Neuronal stem cell (in vitro differentiated cells): ENCODE data around the gene XPO6.

Source experiments
- DNase-seq: peaks from one replicate; pipeline ENCODE4 v3.0.0-alpha.2; 2013; ENCODE audit warnings: low spot score
- H2AFZ ChIP-seq: one replicate; pipeline ENCODE4 v1.6.1; 2013; ENCODE audit warnings: mild to moderate bottlenecking, low read length, inconsistent platforms
- H2AK5ac ChIP-seq: 2 replicates; pipeline ENCODE4 v1.6.1; 2013; ENCODE audit warnings: low read depth, mild to moderate bottlenecking, inconsistent platforms, low read length, moderate library complexity, mixed read lengths
- H2BK120ac ChIP-seq: 2 replicates; pipeline ENCODE4 v1.6.1; 2013; ENCODE audit warnings: low read depth, mild to moderate bottlenecking, inconsistent platforms, low read length, moderate library complexity, mixed read lengths
- H2BK12ac ChIP-seq: one replicate; pipeline ENCODE4 v1.6.1; 2013; ENCODE audit warnings: low read length, inconsistent platforms
- H2BK15ac ChIP-seq: 2 replicates; pipeline ENCODE4 v1.6.1; 2013; ENCODE audit warnings: mild to moderate bottlenecking, low read length, inconsistent platforms, mixed read lengths
- H2BK5ac ChIP-seq: one replicate; pipeline ENCODE4 v1.6.1; 2013; ENCODE audit warnings: inconsistent platforms, mild to moderate bottlenecking, low read length, moderate library complexity
- H3K14ac ChIP-seq: one replicate; pipeline ENCODE4 v1.6.1; 2013; ENCODE audit warnings: low read length, inconsistent platforms
- H3K18ac ChIP-seq: 2 replicates; pipeline ENCODE4 v1.6.1; 2013; ENCODE audit warnings: low read length, inconsistent platforms
- H3K23ac ChIP-seq: 2 replicates; pipeline ENCODE4 v1.6.1; 2013; ENCODE audit warnings: low read depth, mild to moderate bottlenecking, mixed read lengths, low read length, inconsistent platforms; ENCODE audit not compliant: poor library complexity
- H3K27ac ChIP-seq: replicated peaks from 3 replicates; pipeline ENCODE4 v1.5.1; 2013; ENCODE audit warnings: low read length, inconsistent platforms
- H3K27me3 ChIP-seq, 3 experiments: 2 replicates each; pipeline ENCODE4 v1.6.1; 2013; ENCODE audit warnings: low read length in 3 of 3, mild to moderate bottlenecking in 2 of 3, inconsistent platforms in 1 of 3, low read depth in 1 of 3, mixed read lengths in 1 of 3, moderate library complexity in 1 of 3; ENCODE audit not compliant: control insufficient read depth in 3 of 3, insufficient read depth in 3 of 3
- H3K36me3 ChIP-seq, 2 donors: replicated peaks in 1 of 2; 2 replicates each; pipeline ENCODE4 v1.6.1; 2013; ENCODE audit warnings: low read length in 2 of 2; ENCODE audit not compliant: control insufficient read depth in 2 of 2, insufficient read depth in 2 of 2
- H3K4ac ChIP-seq: 2 replicates; pipeline ENCODE4 v1.6.1; 2013; ENCODE audit warnings: inconsistent platforms, mild to moderate bottlenecking, low read length, moderate library complexity
- H3K4me1 ChIP-seq, 2 donors: 1 replicate in 1 of 2; 2 replicates in 1 of 2; pipeline ENCODE4 v1.6.1; 2013; ENCODE audit warnings: low read length in 2 of 2, low read depth in 1 of 2; ENCODE audit not compliant: control insufficient read depth in 2 of 2, insufficient read depth in 1 of 2
- H3K4me2 ChIP-seq: one replicate; pipeline ENCODE4 v1.6.1; 2013; ENCODE audit warnings: mild to moderate bottlenecking, low read length, inconsistent platforms; ENCODE audit not compliant: insufficient read depth, poor library complexity, severe bottlenecking
- H3K4me3 ChIP-seq, 2 donors: 2 replicates each; pipeline ENCODE4 v1.5.1; 2013; ENCODE audit warnings: low read length in 2 of 2, mild to moderate bottlenecking in 2 of 2, inconsistent platforms in 1 of 2, moderate library complexity in 1 of 2
- H3K79me1 ChIP-seq: one replicate; pipeline ENCODE4 v1.6.1; 2013; ENCODE audit warnings: low read depth, mild to moderate bottlenecking, inconsistent platforms, low read length, moderate library complexity
- H3K9ac ChIP-seq: one replicate; pipeline ENCODE4 v1.6.1; 2013; ENCODE audit warnings: mild to moderate bottlenecking, low read depth, low read length, inconsistent platforms; ENCODE audit not compliant: poor library complexity
- H3K9me3 ChIP-seq, 2 donors: replicated peaks in 1 of 2; 2 replicates each; pipeline versions ENCODE3 to v1.6.1; 2013; ENCODE audit warnings: low read length in 2 of 2, mild to moderate bottlenecking in 2 of 2, inconsistent platforms in 1 of 2, low read depth in 1 of 2, mixed read lengths in 1 of 2, moderate library complexity in 1 of 2; ENCODE audit not compliant: control insufficient read depth in 2 of 2, insufficient read depth in 1 of 2
- H4K8ac ChIP-seq: one replicate; pipeline ENCODE4 v1.6.1; 2013; ENCODE audit warnings: low read depth, mild to moderate bottlenecking, inconsistent platforms, low read length, moderate library complexity
- H4K91ac ChIP-seq: one replicate; pipeline ENCODE4 v1.6.1; 2013; ENCODE audit warnings: low read length, low read depth, mild to moderate bottlenecking, inconsistent platforms; ENCODE audit not compliant: poor library complexity
- WGBS, 2 donors: extraction: QIAGEN DNeasy Blood & Tissue Kit; methylation state at CpG; one replicate each; pipeline ENCODE4 v1.1.7; 2013; ENCODE audit warnings: missing lambda C conversion rate in 2 of 2, mixed read lengths in 1 of 2; ENCODE audit not compliant: insufficient read length in 2 of 2, insufficient replicate concordance in 1 of 2; ENCODE audit errors: extremely low coverage in 2 of 2; 5-methylcytosine and 5-hydroxymethylcytosine counted together

Gene XPO6

DNA sequence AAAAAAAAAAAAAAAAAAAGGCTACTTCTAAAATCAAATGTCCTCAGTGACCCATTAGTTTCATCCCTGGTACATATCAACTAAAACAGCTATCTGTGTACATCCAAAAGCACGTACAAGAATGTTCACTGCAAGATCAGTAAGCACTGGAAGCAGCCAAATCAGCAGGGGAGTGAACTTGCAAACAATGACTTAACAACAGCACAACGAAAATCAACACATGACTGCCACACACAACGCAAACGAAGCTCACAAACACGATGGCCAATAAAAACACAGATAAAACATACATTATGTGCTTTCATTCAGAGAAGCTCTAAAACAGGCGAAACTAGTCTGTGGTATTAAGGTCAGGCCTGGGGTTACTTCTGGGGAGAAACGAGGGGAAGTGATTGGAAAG is 60.6 kb downstream of the XPO6 start:
- H3K23ac ChIP-seq: no peak overlapping the region
- H4K91ac ChIP-seq: no peak overlapping the region
- no peak for DNase-seq
- no peak overlapping the region for H3K14ac ChIP-seq
- no peaks in the 10 kb centered on the region for H3K27me3 ChIP-seq
- no peak overlapping the region for H2BK15ac ChIP-seq
- no CpG with 5 or more reads among the region's 7 CpGs for WGBS, 2 donors
- H3K27ac ChIP-seq: no peak overlapping the region
- no peaks in the 10 kb centered on the region for H3K79me1 ChIP-seq
- peaks cover 0 to 1% of the 10 kb centered on the region in 2 donors for H3K4me1 ChIP-seq
- no peak overlapping the region for H3K4me3 ChIP-seq
- no peak overlapping the region for H3K4ac ChIP-seq
- no peak overlapping the region for H2AFZ ChIP-seq
- no peak overlapping the region for H3K9ac ChIP-seq
- no peak overlapping the region for H2BK5ac ChIP-seq
- H3K36me3 ChIP-seq: peaks cover 25 to 99% of the 10 kb centered on the region in 2 donors
- no peak overlapping the region for H3K4me2 ChIP-seq
- H2BK120ac ChIP-seq: no peak overlapping the region
- H3K9me3 ChIP-seq: no peaks in the 10 kb centered on the region
- H3K18ac ChIP-seq: no peak overlapping the region
- no peak overlapping the region for H2BK12ac ChIP-seq
- H4K8ac ChIP-seq: no peak overlapping the region
- H2AK5ac ChIP-seq: no peak overlapping the region

DNA sequence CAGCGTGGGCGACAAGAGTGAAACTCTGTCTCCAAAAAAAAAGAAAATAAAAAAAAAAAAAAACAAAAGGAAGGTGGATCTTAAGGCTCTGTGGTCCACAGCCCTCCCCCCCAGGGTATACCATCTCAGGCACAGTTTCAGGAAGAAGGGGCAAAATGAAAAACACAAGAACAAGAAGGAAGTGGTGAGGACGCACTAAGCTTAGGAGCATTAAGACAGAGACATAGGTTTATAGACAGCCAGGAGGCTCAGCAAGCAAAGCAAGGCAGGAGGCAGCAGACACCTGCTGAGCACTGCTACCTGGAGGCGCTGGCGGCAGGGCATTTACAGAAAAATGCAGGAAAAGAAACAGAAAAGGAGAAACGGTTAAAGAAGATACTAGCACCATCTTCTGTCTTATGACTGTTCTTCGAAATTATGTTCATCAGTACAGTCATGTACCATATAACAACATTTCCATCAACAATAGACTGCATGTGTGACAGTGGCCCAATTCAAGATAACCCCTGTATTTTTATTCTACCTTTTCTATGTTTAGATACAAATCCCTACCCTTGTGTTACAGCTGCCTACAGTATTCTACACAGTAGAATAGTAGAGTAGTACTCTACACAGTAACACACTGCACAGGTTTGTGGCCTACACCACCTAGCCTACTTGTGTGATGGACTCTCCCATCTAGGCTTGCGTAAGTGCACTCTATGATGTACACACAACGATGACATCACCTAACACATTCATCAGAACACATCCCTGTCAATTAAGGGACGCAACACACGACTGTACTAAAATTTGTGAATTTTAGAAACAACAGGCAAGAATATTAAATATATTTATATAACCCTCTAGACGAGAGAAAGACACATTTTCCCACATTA is 62.5 kb downstream of the XPO6 start:
- H4K8ac ChIP-seq: no peak overlapping the region
- H4K91ac ChIP-seq: no peak overlapping the region
- H2BK5ac ChIP-seq: no peak overlapping the region
- no peak overlapping the region for H3K4me3 ChIP-seq
- no peak overlapping the region for H3K4me2 ChIP-seq
- H3K27me3 ChIP-seq: no peaks in the 10 kb centered on the region
- no peak overlapping the region for H2BK12ac ChIP-seq
- H3K14ac ChIP-seq: no peak overlapping the region
- H3K9ac ChIP-seq: no peak overlapping the region
- H2BK15ac ChIP-seq: no peak overlapping the region
- no peak overlapping the region for H2BK120ac ChIP-seq
- H2AFZ ChIP-seq: no peak overlapping the region
- no peak overlapping the region for H3K23ac ChIP-seq
- H2AK5ac ChIP-seq: no peak overlapping the region
- no peak overlapping the region for H3K27ac ChIP-seq
- no peak overlapping the region for H3K18ac ChIP-seq
- H3K36me3 ChIP-seq: peaks cover 20 to 99% of the 10 kb centered on the region in 2 donors
- no peak for DNase-seq
- no peak overlapping the region for H3K4ac ChIP-seq
- H3K4me1 ChIP-seq: peaks cover 0 to 3% of the 10 kb centered on the region in 2 donors
- H3K79me1 ChIP-seq: no peaks in the 10 kb centered on the region
- H3K9me3 ChIP-seq: no peaks in the 10 kb centered on the region
- WGBS, 2 donors: no CpG with 5 or more reads among the region's 12 CpGs

DNA sequence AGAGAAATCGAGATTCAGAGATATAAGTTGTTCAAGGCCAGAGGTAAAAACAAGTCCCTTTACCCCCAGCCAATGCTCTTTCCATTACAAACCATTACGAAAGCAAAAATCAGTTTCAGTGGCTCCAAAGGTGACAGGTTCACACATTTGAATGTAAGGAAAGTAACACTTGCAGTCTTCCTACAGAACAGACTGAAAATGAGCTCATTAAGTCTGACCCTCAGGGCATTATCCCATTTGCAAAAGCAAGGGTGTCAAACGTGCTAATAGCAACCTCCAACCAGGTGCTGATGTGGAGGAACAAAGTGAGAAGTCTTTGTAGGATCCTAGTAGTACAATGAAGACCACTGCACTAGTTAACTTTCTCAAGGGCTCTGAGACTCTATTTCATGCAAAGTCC is 65.2 kb downstream of the XPO6 start:
- Histone ChIP-seq H3K14ac (no peak overlapping the region), H2BK5ac (no peak overlapping the region), H3K4me2 (no peak overlapping the region), H3K4me3 (no peak overlapping the region), H3K4ac (no peak overlapping the region), H2BK120ac (no peak overlapping the region), H3K9ac (no peak overlapping the region), H3K36me3 (peaks cover 16 to 99% of the 10 kb centered on the region in 2 donors), H4K8ac (no peak overlapping the region), H2AK5ac (no peak overlapping the region), H3K23ac (no peak overlapping the region), H2BK12ac (no peak overlapping the region), H2AFZ (no peak overlapping the region), H3K27me3 (no peaks in the 10 kb centered on the region), H3K9me3 (no peaks in the 10 kb centered on the region), H4K91ac (no peak overlapping the region), H3K18ac (no peak overlapping the region), H2BK15ac (no peak overlapping the region), H3K79me1 (no peaks in the 10 kb centered on the region), H3K27ac (no peak overlapping the region), H3K4me1 (peaks cover 0 to 3% of the 10 kb centered on the region in 2 donors)
- DNase-seq: no peak
- WGBS, 2 donors: no CpG with 5 or more reads among the region's 3 CpGs

DNA sequence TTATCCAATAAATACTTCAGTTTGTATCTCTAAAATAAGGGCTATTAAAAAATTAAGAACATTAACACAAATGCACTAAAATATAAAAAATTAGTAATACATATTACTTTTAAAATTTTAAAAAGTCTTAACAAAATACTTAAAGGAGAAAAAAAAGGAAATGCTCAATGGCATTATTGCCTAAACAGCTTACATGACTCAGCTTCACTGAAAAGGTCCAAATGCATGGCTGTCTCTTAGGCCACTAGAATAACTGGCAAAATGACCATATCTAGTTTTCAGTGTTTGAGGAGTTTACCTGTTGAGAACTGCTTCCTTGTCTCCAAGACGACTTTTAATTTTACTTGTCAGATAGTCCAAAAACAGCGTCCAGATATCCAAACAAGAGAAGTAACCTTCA is 66.0 kb downstream of the XPO6 start:
- H2AFZ ChIP-seq: no peak overlapping the region
- no peak overlapping the region for H2BK5ac ChIP-seq
- no peak overlapping the region for H2BK12ac ChIP-seq
- peaks cover 0 to 3% of the 10 kb centered on the region in 2 donors for H3K4me1 ChIP-seq
- no peak for DNase-seq
- no peak overlapping the region for H3K9ac ChIP-seq
- no peak overlapping the region for H3K4ac ChIP-seq
- H4K8ac ChIP-seq: no peak overlapping the region
- no peak overlapping the region for H3K27ac ChIP-seq
- no peak overlapping the region for H2AK5ac ChIP-seq
- no peak overlapping the region for H3K4me2 ChIP-seq
- no peak overlapping the region for H3K23ac ChIP-seq
- H3K79me1 ChIP-seq: no peaks in the 10 kb centered on the region
- no peak overlapping the region for H3K14ac ChIP-seq
- no peak overlapping the region for H3K4me3 ChIP-seq
- H3K9me3 ChIP-seq: no peaks in the 10 kb centered on the region
- no peaks in the 10 kb centered on the region for H3K27me3 ChIP-seq
- H2BK15ac ChIP-seq: no peak overlapping the region
- H2BK120ac ChIP-seq: no peak overlapping the region
- H4K91ac ChIP-seq: no peak overlapping the region
- peaks cover 16 to 98% of the 10 kb centered on the region in 2 donors for H3K36me3 ChIP-seq
- WGBS, 2 donors: no CpG with 5 or more reads among the region's 2 CpGs
- H3K18ac ChIP-seq: no peak overlapping the region
